ENCODE data around the gene C2orf49. TPM values are rescaled to one million over a fixed set of nuclear protein-coding genes. Genes with fewer than 3 reads are reported as not detected.

C2orf49 gene
- total RNA-seq, 1 experiment from 2014 or later, result 17.2 TPM

GRCh38 chr2:105335469-105335868 is 1.9 kb upstream of the C2orf49 start:
- ChIA-PET CTCF (interaction anchor here (0.8 kb wide), 1 partner anchor 41 kb away, joined by 3 read pairs; no protein-coding TSS in a partner anchor), RAD21 (ENCODE audit: low non-redundant PET in 1 of 2, low total read pairs in 2 of 2, uncharacterized antibody in 2 of 2, unreplicated experiment in 2 of 2) (no interaction called here), POLR2A (no interaction called here)
- intact Hi-C loops (cut with micrococcal nuclease), result loop anchor here (5.0 kb wide), 1 partner anchor 67 kb away; no protein-coding TSS in a partner anchor
- Histone ChIP-seq H3K4me1 (ENCODE audit: control insufficient read depth in 1 of 2, insufficient read depth in 2 of 2, low read length in 2 of 2) (peaks cover 13 to 23% of the 10 kb centered on the region in 2 experiments), H3K27me3 (ENCODE audit: insufficient read depth, low read length) (no peaks in the 10 kb centered on the region), H3K27ac (ENCODE audit: low read depth, low read length) (no peak overlapping the region), H2AFZ (ENCODE audit: low read depth, low read length, poor library complexity, severe bottlenecking) (no peak overlapping the region), H3K9me2 (ENCODE audit: insufficient read depth) (no peaks in the 10 kb centered on the region), H3K36me3 (ENCODE audit: control insufficient read depth in 1 of 2, insufficient read depth in 2 of 2, low read length in 2 of 2) (peaks cover 6 to 12% of the 10 kb centered on the region in 2 experiments; a peak in 3 of 4 replicates), H3K9me3 (ENCODE audit: control insufficient read depth in 1 of 2, insufficient read depth in 1 of 2, low read depth in 1 of 2, low read length in 2 of 2) (no peaks in the 10 kb centered on the region), H3K9ac (ENCODE audit: low read length) (no peak overlapping the region), H3K4me3 (replicated peaks in 1 of 2; ENCODE audit: low read depth in 1 of 2, low read length in 2 of 2) (no peak overlapping the region), H3K4me2 (ENCODE audit: low read length) (peak overlapping the region; percentile 85; the same call in 1 of the 2 replicates), H4K20me1 (ENCODE audit: insufficient read depth) (no peaks in the 10 kb centered on the region), H3K79me2 (ENCODE audit: insufficient read depth, low read length) (peaks cover 48% of the 10 kb centered on the region)
- ATAC-seq, result no peak
- TF ChIP-seq JUND (IDR thresholded peaks at IDR 0.05), result no peak
- TF ChIP-seq ZNF274 (IDR thresholded peaks at IDR 0.05; ENCODE audit: low read depth, low read length), result no peak
- no peak for TF ChIP-seq ELF1 (IDR thresholded peaks at IDR 0.05; ENCODE audit: borderline replicate concordance, low read depth)
- TF ChIP-seq EGR1 (IDR thresholded peaks at IDR 0.05; ENCODE audit: low read depth), result no peak
- TF ChIP-seq SRF (IDR thresholded peaks at IDR 0.05; ENCODE audit: low read depth), result no peak
- no peak for TF ChIP-seq ZFX (IDR thresholded peaks at IDR 0.05)
- no peak for TF ChIP-seq MAX (IDR thresholded peaks at IDR 0.05)
- no peak for TF ChIP-seq POLR2A (IDR thresholded peaks at IDR 0.05; ENCODE audit: borderline replicate concordance, extremely low read depth, insufficient read depth, insufficient read length)
- TF ChIP-seq RAD21 (IDR thresholded peaks at IDR 0.05; ENCODE audit: low read depth), result no peak
- TF ChIP-seq ZBTB33 (IDR thresholded peaks at IDR 0.05; ENCODE audit: extremely low read depth, insufficient replicate concordance, low read length), result no peak
- no peak for TF ChIP-seq YY1 (IDR thresholded peaks at IDR 0.05; ENCODE audit: extremely low read depth, insufficient replicate concordance, low read depth, low read length)
- no peak for TF ChIP-seq POLR2AphosphoS5 (IDR thresholded peaks at IDR 0.05; ENCODE audit: low read depth, low read length)
- BruUV-seq (replicated peaks), result no TSS peak
- DNase-seq (ENCODE audit: low read depth, low spot score), result no peak
